GM23338 (cell line): ENCODE measurements around the gene FGD3. TPM values are rescaled to one million over a fixed set of nuclear protein-coding genes. Genes with fewer than 3 reads are reported as not detected.

ENCODE experiments used
- ATAC-seq: fragments of 200-7000 bp; cut with Tn5 transposase; 3 replicates; pipeline ENCODE4 v1.9.1; 2020
- DNase-seq: peaks from one replicate; pipeline ENCODE4 v3.0.0-alpha.2; 2015; ENCODE audit warnings: low spot score
- H2AFZ ChIP-seq: fragments of 200-600 bp; sonication (generic); 2 replicates; pipeline ENCODE4 v1.8.0; 2016; ENCODE audit warnings: antibody characterized with exemption, mild to moderate bottlenecking, moderate library complexity
- H3F3A ChIP-seq: fragments of 200-600 bp; sonication (generic); replicated peaks from 2 replicates; pipeline ENCODE4 v1.8.0; 2017; ENCODE audit warnings: antibody characterized with exemption, mixed run types, low read depth
- H3K27ac ChIP-seq: fragments of 200-600 bp; sonication (generic); 2 replicates; pipeline ENCODE4 v1.6.1; 2016; ENCODE audit warnings: low read depth
- H3K27me3 ChIP-seq: fragments of 200-600 bp; sonication (generic); 2 replicates; pipeline ENCODE4 v1.8.0; 2016; ENCODE audit warnings: mild to moderate bottlenecking, mixed run types, moderate library complexity; ENCODE audit not compliant: insufficient read depth
- H3K36me3 ChIP-seq: fragments of 200-600 bp; sonication (generic); 2 replicates; pipeline ENCODE4 v1.8.0; 2016; ENCODE audit warnings: mild to moderate bottlenecking; ENCODE audit not compliant: insufficient read depth
- H3K4me1 ChIP-seq: fragments of 200-600 bp; sonication (generic); 2 replicates; pipeline ENCODE4 v1.8.0; 2016; ENCODE audit warnings: mild to moderate bottlenecking, moderate library complexity; ENCODE audit not compliant: insufficient read depth
- H3K4me2 ChIP-seq: fragments of 200-600 bp; sonication (generic); 2 replicates; pipeline ENCODE4 v1.7.1; 2017; ENCODE audit warnings: mixed run types
- H3K4me3 ChIP-seq: fragments of 200-600 bp; sonication (generic); 2 replicates; pipeline ENCODE4 v1.6.1; 2016; ENCODE audit warnings: mixed run types
- H3K79me2 ChIP-seq: fragments of 200-600 bp; sonication (generic); replicated peaks from 2 replicates; pipeline ENCODE4 v1.8.0; 2017; ENCODE audit warnings: mild to moderate bottlenecking; ENCODE audit not compliant: insufficient read depth
- H3K9me2 ChIP-seq: fragments of 200-600 bp; sonication (generic); 2 replicates; pipeline ENCODE4 v1.8.0; 2017; ENCODE audit not compliant: insufficient read depth
- H4K20me1 ChIP-seq: fragments of 200-600 bp; sonication (generic); replicated peaks from 2 replicates; pipeline ENCODE4 v1.8.0; 2017; ENCODE audit warnings: mild to moderate bottlenecking; ENCODE audit not compliant: insufficient read depth
- H3K27ac Mint-ChIP-seq: 2 replicates; pipeline ENCODE4 v1.8.0; 2020; ENCODE audit warnings: inconsistent platforms, mild to moderate bottlenecking, moderate library complexity, mixed read lengths
- H3K27me3 Mint-ChIP-seq: 3 replicates; pipeline ENCODE4 v1.8.0; 2022; ENCODE audit warnings: low read depth, mild to moderate bottlenecking, moderate library complexity, mixed read lengths, inconsistent platforms; ENCODE audit not compliant: insufficient read depth, poor library complexity
- H3K36me3 Mint-ChIP-seq: 3 replicates; pipeline ENCODE4 v1.8.0; 2021; ENCODE audit warnings: low read depth, mild to moderate bottlenecking, inconsistent platforms, moderate library complexity, mixed read lengths
- H3K4me1 Mint-ChIP-seq: 3 replicates; pipeline ENCODE4 v1.8.0; 2020; ENCODE audit warnings: mild to moderate bottlenecking, inconsistent platforms, mixed read lengths
- H3K4me3 Mint-ChIP-seq: 3 replicates; pipeline ENCODE4 v1.8.0; 2021; ENCODE audit warnings: moderate library complexity, mild to moderate bottlenecking, inconsistent platforms, mixed read lengths
- H3K9me3 Mint-ChIP-seq: 3 replicates; pipeline ENCODE4 v1.8.0; 2020; ENCODE audit warnings: moderate library complexity, mild to moderate bottlenecking, inconsistent platforms, mixed read lengths
- CREB1 ChIP-seq: fragments of 250-450 bp; sonication (Bioruptor Pico); IDR thresholded peaks from 2 replicates; pipeline ENCODE4 v1.5.0; 2020; ENCODE audit warnings: low read depth, mild to moderate bottlenecking, moderate library complexity
- CTCF ChIP-seq, 2 experiments: fragments of 200-600 bp in 1 of 2; sonication (generic) in 1 of 2; conservative IDR thresholded peaks; 2 replicates each; pipeline versions ENCODE4 v1.5.1 to v1.6.1; 2016 to 2017; ENCODE audit warnings: antibody characterized with exemption in 2 of 2, low read depth in 2 of 2, mild to moderate bottlenecking in 2 of 2, moderate library complexity in 1 of 2
- ETS1 ChIP-seq: IDR thresholded peaks from 2 replicates; pipeline ENCODE4 v1.6.1; 2016; ENCODE audit warnings: antibody characterized with exemption
- EZH2 ChIP-seq: fragments of 200-600 bp; sonication (generic); IDR thresholded peaks from one replicate; pipeline ENCODE4 v1.8.0; 2017; ENCODE audit warnings: antibody characterized with exemption, mild to moderate bottlenecking, low read depth; ENCODE audit not compliant: unreplicated experiment
- EZH2phosphoT487 ChIP-seq: fragments of 200-600 bp; sonication (generic); IDR thresholded peaks from one replicate; pipeline ENCODE4 v1.8.1; 2018; ENCODE audit warnings: antibody characterized with exemption; ENCODE audit not compliant: unreplicated experiment
- JUNB ChIP-seq: IDR thresholded peaks from one replicate; pipeline ENCODE4 v1.6.1; 2016; ENCODE audit warnings: antibody characterized with exemption; ENCODE audit not compliant: unreplicated experiment
- NANOG ChIP-seq: IDR thresholded peaks from 2 replicates; pipeline ENCODE4 v1.6.1; 2016; ENCODE audit warnings: antibody characterized with exemption, borderline replicate concordance
- POLR2AphosphoS5 ChIP-seq: IDR thresholded peaks from 2 replicates; pipeline ENCODE4 v1.6.1; 2016; ENCODE audit warnings: antibody characterized with exemption, low read depth
- REST ChIP-seq: IDR thresholded peaks from one replicate; pipeline ENCODE4 v1.6.1; 2018; ENCODE audit warnings: antibody characterized with exemption; ENCODE audit not compliant: unreplicated experiment
- STAT1 ChIP-seq: IDR thresholded peaks from one replicate; pipeline ENCODE4 v1.6.1; 2016; ENCODE audit warnings: antibody characterized with exemption; ENCODE audit not compliant: unreplicated experiment
- ZNF114 ChIP-seq: fragments of 250-450 bp; sonication (Bioruptor Pico); IDR thresholded peaks from 2 replicates; pipeline ENCODE4 v1.5.0; 2020; ENCODE audit warnings: mild to moderate bottlenecking, moderate library complexity
- ZNF331 ChIP-seq: fragments of 250-450 bp; sonication (Bioruptor Pico); IDR thresholded peaks from 2 replicates; pipeline ENCODE4 v1.5.0; 2020; ENCODE audit warnings: low read depth, mild to moderate bottlenecking, moderate library complexity
- ZNF462 ChIP-seq: fragments of 250-450 bp; sonication (Bioruptor Pico); IDR thresholded peaks from 2 replicates; pipeline ENCODE4 v1.5.0; 2020; ENCODE audit warnings: mild to moderate bottlenecking, moderate library complexity
- polyA plus RNA-seq: library from polyadenylated mRNA; unstranded; fragments of >200 nt; fragmentation: Nextera tagmentation; extraction: Ambion mirVana; gene quantifications from 2 replicates; pipeline ENCODE4 v1.2.1, GENCODE V29; 2016
- total RNA-seq: library from RNA; depleted of rRNA; stranded (reverse); fragments of >200 nt; shearing (Covaris generic); gene quantifications from 2 replicates; pipeline ENCODE4 v1.2.3, GENCODE V29; 2014

The FGD3 gene
- total and polyA plus RNA-seq, 2 experiments from 2014 or later: 0.95 to 1.7 TPM

GRCh38 chr9:93053781-93054331 is 106.5 kb downstream of the FGD3 start:
- Histone ChIP-seq H3K36me3 (no peaks in the 10 kb centered on the region), H3K79me2 (no peaks in the 10 kb centered on the region), H4K20me1 (no peaks in the 10 kb centered on the region), H3K4me2 (peak overlapping the region; percentile 41; the same call in 1 of the 2 replicates), H3K4me3 (no peak overlapping the region), H3K4me1 (peaks cover 23% of the 10 kb centered on the region), H3F3A (no peaks in the 10 kb centered on the region), H3K27ac (no peak overlapping the region), H3K27me3 (no peaks in the 10 kb centered on the region), H2AFZ (peak overlapping the region; percentile 93; the same call in 1 of the 2 replicates), H3K9me2 (no peaks in the 10 kb centered on the region)
- TF ChIP-seq REST (no peak), CTCF (conservative IDR thresholded peaks at IDR 0.05; ENCODE audit: low read depth in 2 of 2) (no peak), NANOG (no peak), EZH2 (no peak), CREB1 (no peak), ZNF331 (no peak), JUNB (no peak), POLR2AphosphoS5 (no peak), EZH2phosphoT487 (no peak), ETS1 (no peak), ZNF462 (CRISPR knock-in tag) (no peak), ZNF114 (no peak), STAT1 (no peak)
- ATAC-seq (no peak), DNase-seq (no peak)
- Mint-ChIP-seq H3K27me3 (peaks cover 12% of the 10 kb centered on the region), H3K27ac (no peak overlapping the region), H3K9me3 (no peaks in the 10 kb centered on the region), H3K36me3 (no peaks in the 10 kb centered on the region), H3K4me3 (no peak overlapping the region), H3K4me1 (peaks cover 24% of the 10 kb centered on the region)
